HEK293 (cell line): Measurements from ENCODE around the gene LPGAT1.

Experiments
- CTCF ChIP-seq: fragments of 450-650 bp; formaldehyde crosslinking; IDR thresholded peaks from 2 replicates; pipeline ENCODE4 v1.5.1; 2016; ENCODE audit warnings: missing biosample characterization, missing genetic modification characterization
- KLF10 ChIP-seq: fragments of 450-650 bp; IDR thresholded peaks from 2 replicates; pipeline ENCODE4 v1.5.1; 2018; ENCODE audit warnings: missing biosample characterization, mild to moderate bottlenecking, missing genetic modification characterization
- YY1 ChIP-seq: fragments of 450-650 bp; formaldehyde crosslinking; IDR thresholded peaks from 2 replicates; pipeline ENCODE4 v1.5.1; 2018; ENCODE audit warnings: missing biosample characterization, missing genetic modification characterization
- ZBTB20 ChIP-seq: fragments of 450-650 bp; formaldehyde crosslinking; IDR thresholded peaks from 2 replicates; pipeline ENCODE4 v1.5.1; 2016; ENCODE audit warnings: missing biosample characterization, missing genetic modification characterization
- ZBTB7A ChIP-seq: fragments of 450-650 bp; formaldehyde crosslinking; IDR thresholded peaks from 2 replicates; pipeline ENCODE4 v1.5.1; 2016; ENCODE audit warnings: low read depth, missing biosample characterization, missing genetic modification characterization
- ZNF274 ChIP-seq, 2 experiments: fragments of 200-500 bp in 1 of 2; fragments of 450-650 bp in 1 of 2; sonication (Bioruptor generic) in 1 of 2; formaldehyde crosslinking in 1 of 2; IDR thresholded peaks; 2 replicates each; pipeline versions ENCODE4 v1.5.1 to v1.6.1; 2014 to 2016; ENCODE audit warnings: borderline replicate concordance in 1 of 2, inconsistent platforms in 1 of 2, low read length in 1 of 2, missing biosample characterization in 1 of 2, missing genetic modification characterization in 1 of 2
- ZNF404 ChIP-seq: fragments of 450-650 bp; formaldehyde crosslinking; IDR thresholded peaks from 2 replicates; pipeline ENCODE4 v1.5.1; 2017; ENCODE audit warnings: missing biosample characterization, missing genetic modification characterization
- ZNF449 ChIP-seq: fragments of 450-650 bp; formaldehyde crosslinking; IDR thresholded peaks from 2 replicates; pipeline ENCODE4 v1.5.1; 2017; ENCODE audit warnings: missing biosample characterization, mild to moderate bottlenecking, missing genetic modification characterization, moderate library complexity
- ZNF48 ChIP-seq: fragments of 450-650 bp; formaldehyde crosslinking; IDR thresholded peaks from 2 replicates; pipeline ENCODE4 v1.5.1; 2016; ENCODE audit warnings: missing biosample characterization, missing genetic modification characterization
- ZNF513 ChIP-seq: fragments of 450-650 bp; IDR thresholded peaks from 2 replicates; pipeline ENCODE4 v1.5.1; 2018; ENCODE audit warnings: missing biosample characterization, missing genetic modification characterization
- ZNF707 ChIP-seq: fragments of 450-650 bp; formaldehyde crosslinking; IDR thresholded peaks from 2 replicates; pipeline ENCODE4 v1.5.1; 2016; ENCODE audit warnings: missing biosample characterization, missing genetic modification characterization
- ZNF843 ChIP-seq: fragments of 450-650 bp; formaldehyde crosslinking; IDR thresholded peaks from 2 replicates; pipeline ENCODE4 v1.5.1; 2016; ENCODE audit warnings: missing biosample characterization, missing genetic modification characterization
- ZSCAN5A ChIP-seq: fragments of 450-650 bp; formaldehyde crosslinking; IDR thresholded peaks from 2 replicates; pipeline ENCODE4 v1.5.1; 2016; ENCODE audit warnings: missing biosample characterization, missing genetic modification characterization

- TF ChIP-seq YY1 (tag by site-specific recombination) (no peak), ZNF48 (tag by site-specific recombination) (no peak), CTCF (no peak), ZNF513 (tag by site-specific recombination) (no peak), ZNF843 (tag by site-specific recombination) (no peak), ZNF449 (tag by site-specific recombination) (no peak), KLF10 (tag by site-specific recombination) (no peak), ZBTB7A (tag by site-specific recombination) (no peak), ZBTB20 (tag by site-specific recombination) (no peak), ZNF404 (tag by site-specific recombination) (no peak), ZSCAN5A (tag by site-specific recombination) (no peak), ZNF274 (IDR thresholded peaks at IDR 0.05; ENCODE audit: low read length) (no peak), ZNF274 (tag by site-specific recombination; IDR thresholded peaks at IDR 0.05; ENCODE audit: borderline replicate concordance) (no peak), ZNF707 (tag by site-specific recombination) (no peak)
Observed at GRCh38 chr1:211788626-211789025, 41.9 kb downstream of the LPGAT1 start.
